ENCODE data around the gene RALGAPA1.

DNA sequence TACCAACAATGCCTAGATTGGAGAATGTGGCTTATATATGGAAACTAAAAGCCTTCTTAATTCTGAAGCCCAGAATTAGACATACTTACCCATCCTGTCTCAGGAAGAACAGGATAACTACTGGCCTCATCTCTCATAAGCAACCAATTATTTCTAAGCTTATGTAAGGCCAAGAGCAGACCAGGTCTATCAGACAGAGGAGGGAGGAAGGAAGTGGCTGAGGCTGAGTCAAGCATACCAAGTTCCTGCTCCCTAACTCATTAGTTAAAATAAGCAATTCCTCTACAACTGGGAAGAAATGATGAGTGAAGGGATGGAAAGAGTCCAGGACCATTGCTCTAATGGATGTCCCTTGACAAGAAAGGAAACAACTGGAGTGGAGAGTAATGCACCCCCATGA, 302.2 kb downstream of the RALGAPA1 start:
- TF ChIP-seq ZNF274 (IDR thresholded peaks at IDR 0.05; ENCODE audit: low read depth, low read length) (no peak), SUZ12 (IDR thresholded peaks at IDR 0.05; ENCODE audit: extremely low read depth, insufficient read depth, insufficient read length) (no peak)
